ENCODE results near the gene ZSWIM9. TPM values are rescaled to one million over a fixed set of nuclear protein-coding genes. Genes with fewer than 3 reads are reported as not detected.

The ZSWIM9 gene
- total RNA-seq (2014; rRNA removed; shearing (Covaris generic)) = 0.03 and 0.50 TPM in 2 replicates

DNA sequence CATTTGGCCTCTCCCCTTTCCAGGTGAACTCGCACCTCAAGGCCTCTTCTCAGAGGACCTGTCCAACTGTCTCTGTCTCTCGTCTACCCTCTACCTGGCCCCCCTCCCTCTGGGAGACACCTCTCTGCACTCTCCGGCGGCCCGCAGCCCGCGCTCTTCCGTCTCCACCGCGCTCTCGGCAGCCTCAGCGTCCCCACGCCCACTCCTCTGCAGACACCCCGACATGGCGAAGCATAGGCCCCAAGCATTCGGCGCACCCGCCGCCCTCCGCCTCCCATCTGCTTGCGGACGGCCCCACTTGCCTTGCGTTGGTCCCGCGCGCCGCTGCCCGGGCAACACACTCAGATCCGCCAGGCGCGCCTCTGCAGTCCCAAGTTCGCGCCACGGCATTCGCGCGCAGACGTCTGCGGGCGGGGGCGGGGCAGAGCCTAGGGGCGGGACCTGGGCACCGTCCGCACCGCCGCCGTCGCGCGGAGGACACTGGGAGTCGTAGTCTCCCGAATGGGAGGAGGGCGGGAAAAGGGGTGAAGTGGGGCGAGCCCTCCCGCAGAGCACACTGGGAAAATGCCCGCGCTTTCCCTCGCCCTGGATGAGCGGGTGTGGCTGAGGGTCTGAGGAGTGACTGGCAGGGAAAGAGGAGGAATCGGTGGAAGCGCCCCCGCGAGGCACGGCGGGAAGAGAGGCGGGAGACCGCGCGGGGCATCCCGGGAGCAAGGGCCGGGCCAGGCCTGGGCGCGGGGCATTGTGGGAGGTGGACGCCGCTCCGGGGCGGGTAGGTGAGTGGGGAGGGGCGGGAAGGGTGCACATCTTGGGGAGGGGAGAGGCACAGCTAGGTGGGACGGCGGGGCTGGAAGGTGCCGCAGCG is at the start of gene ZSWIM9, which contains the start of gene LIG1:
TSS of gene ZSWIM9 (plus strand) at position 742 of the 865 bp plus-strand sequence. CDS start 1,123 bp downstream, outside the sequence.
TSS of gene LIG1 (minus strand) at position 406 of the 865 bp plus-strand sequence. CDS start 4,778 bp downstream, outside the sequence.
- DNase-seq (ENCODE audit: low spot score) = peak; percentile 86

DNA sequence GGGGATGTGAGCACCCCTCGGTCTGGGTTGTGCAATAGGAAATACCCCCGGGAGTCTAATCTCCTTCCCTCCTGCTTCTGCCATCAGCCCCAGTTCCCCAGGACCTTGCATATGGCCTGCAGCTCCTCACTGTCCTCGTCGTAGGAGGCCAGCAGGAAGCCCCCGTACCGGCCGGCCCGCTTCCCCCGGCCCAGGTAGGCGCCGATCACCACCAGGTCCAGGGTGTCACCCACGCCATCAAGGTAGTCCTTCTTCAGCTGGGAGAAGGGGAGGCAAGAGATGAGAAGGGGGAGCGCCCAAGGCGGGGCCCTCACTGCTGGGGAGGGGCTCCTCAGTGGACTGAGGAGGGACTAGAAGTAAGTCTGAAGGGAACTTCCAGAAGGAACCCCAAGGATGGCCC is 49.4 kb upstream of the ZSWIM9 start:
- DNase-seq (ENCODE audit: low spot score) = no peak

DNA sequence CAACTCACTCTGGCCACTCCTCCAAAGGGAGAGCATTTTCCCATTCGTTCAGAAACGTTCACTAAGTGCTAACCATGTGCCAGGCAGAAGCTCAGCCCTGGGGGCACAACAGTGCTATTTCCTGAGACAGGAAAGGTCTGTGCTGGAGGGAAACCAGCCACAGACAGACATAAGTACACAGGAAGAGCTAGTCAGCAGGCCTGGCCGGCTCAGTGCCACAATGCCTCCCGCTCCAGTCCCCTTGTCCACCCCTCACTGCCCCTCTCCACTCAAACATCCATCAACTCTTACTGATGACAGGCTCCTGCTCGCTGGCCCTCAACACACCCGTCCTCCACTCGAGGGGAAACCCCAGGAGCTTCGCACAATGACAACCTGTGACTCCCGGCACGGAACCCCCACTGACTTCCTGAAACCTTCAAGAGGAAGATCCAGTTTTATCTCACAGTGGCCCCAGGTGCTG is 48.5 kb upstream of the ZSWIM9 start:
- DNase-seq (ENCODE audit: low spot score) = peak; percentile 34

DNA sequence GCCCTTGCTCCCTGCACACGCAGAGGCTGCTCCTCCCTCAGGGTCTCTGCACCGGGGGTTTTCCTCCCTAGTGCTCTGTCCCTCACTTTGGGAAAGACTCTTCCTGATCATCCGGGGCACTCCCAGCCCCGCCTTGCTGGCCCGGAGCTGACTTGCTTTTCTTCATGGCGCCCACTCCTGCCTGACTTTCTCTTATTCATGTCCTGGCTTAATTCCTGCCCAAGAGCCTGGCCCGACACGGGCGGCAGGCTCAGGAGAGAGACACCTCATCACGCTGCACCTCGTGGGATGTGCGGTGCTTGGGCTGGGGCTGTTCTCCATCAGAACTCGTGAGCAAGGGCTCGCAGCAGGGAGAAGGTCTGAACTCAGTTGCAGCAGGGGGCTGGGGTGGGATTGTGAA is 48.1 kb upstream of the ZSWIM9 start:
- DNase-seq (ENCODE audit: low spot score) = no peak

DNA sequence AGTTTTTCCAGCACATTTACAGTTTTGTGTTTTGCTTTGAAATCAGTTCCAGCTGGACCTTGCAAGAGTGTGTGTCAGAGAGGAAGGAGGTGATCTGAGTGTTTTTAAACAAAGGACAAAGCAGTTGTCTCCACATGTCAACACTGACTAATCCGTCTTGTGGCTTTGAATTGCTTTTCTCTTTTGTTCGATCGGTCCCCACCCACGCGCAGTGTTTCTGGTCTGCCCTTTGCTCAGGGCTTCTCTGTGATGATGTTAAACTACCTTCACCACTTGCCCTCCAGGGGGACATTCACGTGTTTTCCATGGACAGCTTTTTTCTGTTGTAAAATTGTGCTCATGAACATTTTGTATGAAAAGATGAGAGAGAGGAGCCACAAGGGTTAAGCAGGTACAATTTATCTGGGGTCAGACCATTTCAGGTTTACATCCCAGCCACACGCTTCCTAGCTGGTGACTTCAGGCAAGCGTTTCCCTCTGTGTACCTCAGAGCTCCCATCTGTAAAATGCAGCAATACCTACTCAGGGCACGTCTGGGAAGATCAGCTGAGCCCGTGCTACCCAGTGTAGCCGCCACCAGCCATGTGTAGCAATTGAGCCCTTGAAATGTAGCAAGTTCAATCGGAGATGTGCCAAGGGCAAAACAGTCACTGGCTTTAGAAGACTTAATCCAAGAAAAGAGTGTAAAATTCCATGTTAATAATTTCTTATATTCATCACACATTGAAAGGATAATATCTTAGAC is 46.4 kb upstream of the ZSWIM9 start:
- DNase-seq (ENCODE audit: low spot score) = peak; percentile 76

DNA sequence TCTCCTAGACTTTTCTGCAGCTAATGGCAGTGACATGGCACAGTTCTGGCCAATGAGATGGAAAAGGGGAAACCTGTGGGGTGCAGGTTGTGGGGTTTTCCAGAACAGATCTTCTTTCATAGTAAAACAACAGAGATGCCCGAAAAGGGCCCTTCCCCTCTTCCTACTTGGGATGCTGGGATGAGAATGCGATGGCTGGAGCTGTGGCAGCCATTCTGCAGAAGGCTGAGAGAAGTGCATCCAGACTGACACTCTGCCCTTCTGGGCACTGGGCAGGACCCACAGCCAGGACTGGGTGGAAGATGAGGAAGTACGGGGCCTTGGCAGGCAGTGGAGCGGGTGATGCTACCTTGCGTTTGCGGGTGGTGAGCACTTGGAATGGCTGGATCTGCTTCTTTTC is 42.9 kb upstream of the ZSWIM9 start:
- DNase-seq (ENCODE audit: low spot score) = no peak

DNA sequence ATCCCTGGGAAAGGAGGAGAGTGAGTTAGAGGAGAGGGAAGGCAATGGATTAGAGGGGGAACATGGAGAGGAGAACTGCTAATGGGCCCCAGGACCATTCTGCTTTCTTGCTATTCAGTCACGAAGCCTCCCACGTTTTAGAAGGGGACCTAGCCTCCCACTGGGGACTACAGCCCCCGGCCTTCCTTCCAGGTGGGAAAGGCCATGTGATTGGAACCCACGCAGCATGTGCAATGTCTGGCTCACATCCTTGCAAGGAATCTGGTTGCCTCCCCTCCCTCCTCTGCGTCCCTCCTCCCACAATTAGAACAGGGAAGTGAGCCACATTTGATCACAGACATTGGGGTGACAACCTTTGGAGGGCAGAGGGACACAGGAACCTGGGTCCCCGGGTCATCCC is 37.4 kb upstream of the ZSWIM9 start:
- no peak for DNase-seq (ENCODE audit: low spot score)

DNA sequence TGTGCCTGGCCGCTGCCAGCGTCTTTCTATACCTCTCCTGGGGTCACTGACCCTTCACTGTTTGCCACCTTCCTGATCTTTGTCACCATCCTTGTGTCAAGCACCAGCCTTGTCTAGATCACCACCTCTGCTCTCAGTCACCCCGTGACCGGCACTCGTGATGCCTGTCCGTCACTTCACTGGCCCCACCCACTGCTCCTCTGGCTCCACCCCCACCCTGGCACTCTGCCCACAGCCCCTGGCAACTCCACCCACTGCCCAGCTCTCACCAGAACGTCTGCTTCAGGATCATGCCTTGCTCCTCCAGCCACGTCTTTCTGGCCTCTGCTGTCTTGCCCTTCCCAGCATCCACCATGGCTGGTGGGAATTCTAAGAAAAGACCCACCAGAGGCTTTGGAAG is 35.1 kb upstream of the ZSWIM9 start:
- no peak for DNase-seq (ENCODE audit: low spot score)

DNA sequence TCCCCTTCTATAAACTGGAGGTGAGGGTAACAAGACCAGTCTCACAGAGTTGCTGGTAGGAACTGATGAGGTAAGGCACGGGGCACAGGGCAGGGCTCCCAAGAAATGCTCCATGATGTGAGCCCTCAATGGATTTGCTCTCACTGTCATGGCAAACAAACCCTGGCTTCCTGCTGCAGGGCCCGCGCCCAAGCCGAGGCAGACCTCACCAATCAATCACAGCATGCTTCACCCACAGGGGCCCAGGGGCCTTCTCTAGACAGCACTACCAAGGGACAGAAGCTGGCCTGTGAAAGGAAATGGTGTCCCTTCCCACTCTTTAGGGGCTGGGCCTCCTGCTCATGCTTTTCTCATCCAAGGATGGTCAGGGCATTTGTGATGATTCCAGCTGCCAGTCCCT is 33.9 kb upstream of the ZSWIM9 start:
- no peak for DNase-seq (ENCODE audit: low spot score)

DNA sequence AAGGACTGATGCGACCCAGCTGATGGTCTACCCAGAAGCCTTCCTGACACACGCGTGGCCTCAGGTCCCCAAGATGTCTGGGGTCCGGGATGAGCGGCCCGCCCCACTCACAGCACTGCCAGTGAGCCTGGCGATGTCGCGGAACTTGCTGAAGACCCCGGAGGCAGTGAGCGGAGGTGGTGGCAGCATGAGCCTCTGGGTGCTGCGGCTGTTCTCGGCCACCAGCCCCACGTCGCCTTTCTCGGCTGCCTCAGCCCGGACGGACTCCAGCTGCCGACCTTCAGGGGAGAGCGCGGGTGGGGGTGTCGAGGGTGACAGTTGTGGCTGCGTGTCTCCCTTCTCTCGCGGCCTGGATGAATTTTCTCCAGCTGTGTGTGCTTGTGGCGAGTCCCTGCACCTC is 33.1 kb upstream of the ZSWIM9 start:
- no peak for DNase-seq (ENCODE audit: low spot score)

DNA sequence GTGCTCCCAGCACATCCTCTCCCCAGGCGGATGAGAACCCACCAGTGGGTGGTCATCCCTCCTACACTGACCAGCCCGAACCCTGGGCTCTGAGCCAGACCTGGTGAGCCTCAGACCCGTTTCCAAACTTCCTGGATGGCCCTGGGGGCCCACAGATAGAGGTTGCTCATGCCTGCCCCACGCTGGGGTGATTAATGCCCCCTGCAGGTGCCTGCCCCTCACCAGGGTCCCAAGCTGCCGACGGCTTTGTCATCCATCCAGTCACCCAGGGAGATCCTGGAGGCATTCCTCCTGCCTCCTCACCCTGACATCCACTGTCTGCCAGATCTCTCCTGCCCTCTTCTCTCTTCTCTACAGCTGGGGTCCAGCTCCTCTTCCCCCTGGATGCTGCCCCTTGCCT is 31.4 kb upstream of the ZSWIM9 start:
- no peak for DNase-seq (ENCODE audit: low spot score)

DNA sequence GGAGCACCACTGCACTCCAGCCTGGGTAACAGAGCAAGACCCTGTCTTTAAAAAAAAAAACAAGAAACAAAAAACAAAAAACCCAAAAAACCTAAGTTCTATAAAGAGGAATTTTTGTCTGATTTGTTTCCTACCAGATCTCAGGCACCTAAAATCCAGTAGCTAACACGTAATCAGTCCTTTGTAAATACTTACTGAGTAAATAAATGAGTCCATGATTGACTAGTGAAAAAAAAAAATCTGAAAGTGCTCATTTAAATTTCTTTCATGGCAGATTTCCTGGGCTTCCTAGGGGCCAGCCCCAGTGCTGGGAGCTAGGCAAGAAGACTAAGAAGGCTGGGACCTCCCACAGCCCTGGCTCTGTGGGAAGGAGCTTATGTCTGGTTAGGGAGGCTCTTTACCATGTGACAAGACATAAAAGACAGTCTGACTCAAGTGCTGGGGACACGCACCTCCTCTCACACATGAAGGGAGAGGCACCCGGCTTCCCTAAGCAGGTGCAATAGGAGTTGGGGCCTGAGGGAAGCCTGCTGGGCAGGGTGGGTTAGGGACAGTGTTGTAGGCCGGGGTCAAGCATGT is 22.8 kb upstream of the ZSWIM9 start:
- DNase-seq (ENCODE audit: low spot score) = no peak

DNA sequence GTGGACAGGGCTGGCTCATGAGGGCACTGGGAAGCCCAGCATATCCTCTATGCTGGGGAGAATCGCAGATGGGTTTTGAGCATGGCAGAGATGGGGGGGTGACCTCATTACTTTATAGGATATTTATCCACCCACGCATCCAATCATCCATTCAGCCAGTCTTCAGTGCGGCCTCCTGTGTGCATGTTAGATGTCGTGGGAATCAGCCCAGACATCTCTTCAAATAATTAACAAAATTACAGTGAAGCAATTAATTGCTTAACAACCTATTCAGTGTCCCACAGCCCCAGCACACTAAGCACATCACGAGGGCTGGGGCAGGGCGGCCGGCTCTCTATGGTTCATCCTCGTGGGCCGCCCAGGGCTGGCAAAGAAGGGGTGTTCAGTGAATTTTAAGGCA is 21.9 kb upstream of the ZSWIM9 start:
- no peak for DNase-seq (ENCODE audit: low spot score)

DNA sequence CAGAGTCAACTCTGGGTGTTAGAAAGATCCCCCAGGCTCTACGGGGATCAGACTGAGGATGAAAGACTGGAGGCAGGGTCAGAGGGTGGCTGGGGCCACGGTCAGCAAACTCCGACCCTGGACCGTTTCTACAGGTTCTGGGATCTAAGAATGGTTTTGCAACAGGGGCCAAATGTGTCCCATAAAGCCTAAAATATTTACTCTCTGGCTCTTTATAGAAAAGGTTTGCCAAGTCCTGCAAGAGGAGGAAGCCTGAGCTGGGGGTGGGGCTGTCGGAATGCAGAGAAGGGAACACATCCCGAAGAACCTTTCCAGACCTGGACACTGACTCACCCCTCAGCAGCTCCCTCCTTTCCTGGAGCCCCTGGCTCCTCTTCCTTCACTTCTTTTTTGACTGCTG is 21.1 kb upstream of the ZSWIM9 start:
- no peak for DNase-seq (ENCODE audit: low spot score)

DNA sequence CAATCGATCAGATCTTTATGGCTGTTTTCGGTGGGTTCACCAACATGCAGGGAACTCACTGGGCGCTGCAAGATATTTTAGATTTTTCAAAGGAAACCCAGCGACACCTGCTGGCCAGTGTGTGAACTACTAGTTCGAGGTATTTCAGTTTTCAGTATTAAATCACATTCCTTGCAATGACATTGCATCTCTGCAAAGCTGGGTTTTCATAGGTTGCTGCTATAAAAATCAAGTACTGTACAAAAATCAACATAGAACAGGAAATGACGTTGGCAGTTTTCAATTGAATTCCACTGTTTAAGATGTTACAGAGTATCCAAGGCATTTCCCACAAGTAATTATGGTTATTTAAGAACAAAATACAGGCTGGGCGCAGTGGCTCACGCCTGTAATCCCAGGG is 17.9 kb upstream of the ZSWIM9 start:
- peak; percentile 75 for DNase-seq (ENCODE audit: low spot score)

DNA sequence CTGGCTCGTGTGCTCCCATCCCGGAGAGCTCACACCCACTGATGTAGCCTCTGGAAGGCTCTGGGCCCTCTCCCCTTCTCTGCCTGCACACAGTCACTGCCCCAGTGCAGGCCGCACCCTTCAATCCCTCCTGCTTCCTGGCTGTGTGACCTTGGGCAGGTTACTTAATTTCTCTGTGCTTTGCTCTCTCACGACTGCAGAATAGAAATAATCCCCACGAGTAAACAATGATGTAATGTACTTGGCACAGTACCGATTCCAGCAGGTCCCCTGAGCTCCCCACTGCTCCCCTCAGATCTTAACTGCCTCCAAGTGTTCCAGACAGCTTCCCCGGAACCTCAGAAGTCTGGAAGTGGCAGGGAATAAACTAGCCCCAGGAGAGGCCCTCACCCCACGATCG is 16.5 kb upstream of the ZSWIM9 start:
- DNase-seq (ENCODE audit: low spot score) = no peak

DNA sequence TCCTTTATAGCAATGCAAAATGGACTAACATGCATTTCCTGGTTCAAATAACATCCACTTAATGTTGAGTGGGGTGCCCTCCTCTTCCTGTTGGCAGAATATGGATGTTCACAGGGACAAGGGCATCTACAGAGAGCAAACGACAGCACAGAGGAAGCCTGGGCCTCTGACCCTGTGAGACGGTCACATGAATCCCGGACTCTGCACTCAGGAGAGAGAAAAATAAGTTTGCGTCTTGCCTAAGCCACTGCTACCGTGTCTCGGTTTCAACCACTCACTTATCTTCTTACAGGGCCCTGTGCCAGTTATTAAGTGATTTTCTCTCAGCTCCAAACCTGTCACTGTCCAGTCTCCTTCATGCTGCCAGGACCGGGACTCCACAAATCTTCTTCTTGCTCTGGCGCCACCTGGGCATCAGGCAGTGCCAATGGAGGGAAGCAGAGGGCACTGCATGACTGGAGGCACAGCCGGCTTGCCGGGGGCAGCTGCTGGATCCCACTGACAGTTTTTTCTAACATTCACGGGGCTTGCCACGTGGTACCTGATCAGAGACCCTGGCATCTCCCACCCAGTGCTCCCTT is 12.2 kb upstream of the ZSWIM9 start:
- no peak for DNase-seq (ENCODE audit: low spot score)

DNA sequence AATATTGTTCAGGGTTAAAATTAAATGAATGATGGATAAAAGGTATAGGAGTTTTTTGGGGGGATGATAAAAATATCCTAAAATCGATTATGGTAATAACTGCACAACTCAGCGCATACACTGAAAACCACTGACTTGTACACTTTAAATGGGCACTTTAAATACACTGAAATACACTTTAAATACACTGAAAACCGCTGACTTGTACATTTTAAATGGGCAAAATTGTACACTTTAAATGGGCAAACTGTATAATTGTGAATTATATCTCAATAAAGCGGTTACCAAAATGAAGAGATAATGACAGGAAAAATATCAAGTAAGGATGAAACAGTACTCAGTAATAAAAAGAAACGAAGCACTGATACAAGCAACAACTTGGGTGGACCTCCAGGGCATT is 1.8 kb upstream of the ZSWIM9 start:
- DNase-seq (ENCODE audit: low spot score) = no peak

DNA sequence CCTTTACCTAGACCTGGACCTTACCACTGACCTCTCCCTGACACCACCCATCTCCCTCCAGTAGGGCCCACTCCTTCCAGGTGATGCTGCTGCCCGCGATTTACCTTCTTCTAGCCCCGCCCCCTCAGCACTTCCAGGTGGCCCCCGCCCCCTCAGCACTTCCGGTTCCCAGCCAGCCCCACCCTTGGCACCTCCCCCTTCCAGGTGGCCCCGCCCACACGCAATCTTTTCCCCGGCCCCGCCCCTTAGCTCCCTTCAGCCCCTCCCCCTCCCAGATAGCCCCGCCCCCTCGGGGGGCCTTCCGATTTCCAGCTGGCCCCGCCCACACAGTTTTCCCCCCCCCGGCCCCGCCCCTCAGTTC is 922 bp upstream of the ZSWIM9 start:
- peak; percentile 11 for DNase-seq (ENCODE audit: low spot score)

DNA sequence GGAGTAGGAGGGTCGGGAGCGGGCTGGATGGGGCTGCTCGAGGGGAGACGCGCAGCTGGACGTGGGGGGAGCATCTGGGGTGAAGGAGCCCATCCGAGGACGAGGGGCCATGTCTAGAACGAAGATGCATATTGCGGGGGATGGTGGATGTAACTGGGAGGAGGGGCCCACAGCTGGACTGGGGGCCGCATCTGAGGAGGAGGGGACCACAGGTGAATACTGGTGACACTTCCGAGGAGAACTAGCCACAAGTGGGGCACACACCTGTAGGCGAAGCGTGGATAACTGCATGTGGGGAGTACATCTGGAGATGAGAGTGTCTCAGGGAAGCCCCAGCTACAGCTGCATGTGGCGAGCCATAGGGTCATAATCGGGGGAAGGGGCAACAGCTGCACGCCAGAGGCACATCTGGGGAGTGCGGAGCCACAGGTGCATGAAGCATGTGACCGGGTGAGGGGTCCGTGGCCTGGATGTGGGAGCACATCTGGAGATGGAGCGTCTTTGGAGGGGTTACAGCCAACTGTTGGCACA is 402 bp downstream of the ZSWIM9 start:
- no peak for DNase-seq (ENCODE audit: low spot score)

DNA sequence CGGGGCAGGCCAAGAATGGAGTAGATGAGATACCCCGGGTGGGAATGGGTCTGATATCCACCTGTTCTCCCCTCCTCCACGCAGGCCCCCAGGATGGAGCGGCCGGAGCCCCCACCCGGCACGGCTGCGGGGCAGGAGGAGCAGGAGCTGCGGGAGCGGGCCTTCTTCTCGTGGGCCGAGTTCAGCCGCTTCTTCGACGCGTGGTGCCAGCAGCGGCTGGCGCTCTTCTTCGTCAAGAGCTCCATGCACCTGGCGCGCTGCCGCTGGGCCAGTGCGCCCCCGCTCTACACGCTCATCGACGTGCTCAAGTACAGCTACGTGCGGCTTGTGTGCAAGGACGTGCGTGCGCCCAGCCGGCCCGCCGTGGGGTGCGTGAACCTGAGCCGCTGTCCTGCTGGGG is 1.2 kb downstream of the ZSWIM9 start:
- no peak for DNase-seq (ENCODE audit: low spot score)

DNA sequence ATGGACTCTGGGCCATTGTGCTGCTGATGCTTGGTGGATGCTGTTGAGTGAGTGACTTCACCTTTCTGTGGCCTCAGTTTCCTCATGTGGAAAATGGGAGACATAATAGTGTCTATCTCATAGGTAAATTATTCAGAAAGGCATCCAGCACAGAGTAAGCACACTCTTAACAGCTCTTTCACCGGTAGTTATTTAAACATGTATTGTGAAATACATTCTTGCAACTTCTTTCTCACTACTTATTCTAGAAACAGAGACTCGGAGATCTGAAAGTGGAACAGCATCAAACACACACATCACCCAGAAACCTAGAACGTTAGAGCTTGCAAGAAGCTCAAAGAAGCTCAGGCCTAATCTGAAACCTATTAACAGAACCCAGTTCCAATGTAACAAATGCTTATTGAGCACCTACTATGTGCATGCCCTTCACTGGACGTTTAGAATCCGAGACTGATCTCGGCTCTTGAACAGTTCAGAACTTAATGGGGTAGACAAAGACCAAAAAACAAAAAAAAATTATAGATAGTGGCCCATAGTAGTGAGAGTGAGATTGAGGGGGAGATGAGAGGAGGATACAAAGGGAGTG is 4.1 kb downstream of the ZSWIM9 start:
- DNase-seq (ENCODE audit: low spot score) = no peak
